PC-9 (cell line): ENCODE results near the gene NUP58. TPM values are rescaled to one million over a fixed set of nuclear protein-coding genes. Genes with fewer than 3 reads are reported as not detected.

Experiments used
- BruUV-seq: library from RNA; stranded (reverse); fragments of 400-500 nt; replicated peaks from 2 replicates; lab custom pipeline; 2021; lab: Mats Ljungman, UMichigan
- CTCF ChIA-PET: fragments of 300-600 bp; sonication (Branson Sonifier 250); formaldehyde crosslinking; loops from one replicate; lab custom pipeline; 2022; ENCODE audit warnings: antibody characterized with exemption; lab: Charles Lee
- POLR2A ChIA-PET: fragments of 300-600 bp; sonication (Branson Sonifier 250); formaldehyde crosslinking; loops from one replicate; lab custom pipeline; 2022; ENCODE audit warnings: antibody characterized with exemption; ENCODE audit not compliant: unreplicated experiment; lab: Charles Lee
- DNase-seq, 2 experiments: peaks; one replicate each; pipeline versions ENCODE4 v3.0.0 to v3.0.0-alpha.2; 2015 to 2022; ENCODE audit warnings: mixed read lengths in 1 of 2
- H2AFZ ChIP-seq: fragments of 200-600 bp; sonication (generic); 2 replicates; pipeline ENCODE4 v1.8.1; 2017; ENCODE audit warnings: antibody characterized with exemption
- H3F3A ChIP-seq: fragments of 200-600 bp; sonication (generic); 2 replicates; pipeline ENCODE4 v1.8.1; 2017; ENCODE audit warnings: antibody characterized with exemption, mild to moderate bottlenecking, low read depth; ENCODE audit not compliant: insufficient read depth
- H3K27ac ChIP-seq: fragments of 200-600 bp; sonication (generic); 2 replicates; pipeline ENCODE4 v1.6.1; 2016; ENCODE audit warnings: mixed run types
- H3K27me3 ChIP-seq: fragments of 200-600 bp; sonication (generic); 2 replicates; pipeline ENCODE4 v1.6.1; 2016; ENCODE audit warnings: low read depth, mixed run types; ENCODE audit not compliant: insufficient read depth
- H3K36me3 ChIP-seq: fragments of 200-600 bp; sonication (generic); 2 replicates; pipeline ENCODE4 v1.6.1; 2016; ENCODE audit warnings: low read depth, mixed run types
- H3K4me1 ChIP-seq: fragments of 200-600 bp; sonication (generic); replicated peaks from 2 replicates; pipeline ENCODE4 v1.6.1; 2016; ENCODE audit warnings: mixed run types; ENCODE audit not compliant: insufficient read depth
- H3K4me2 ChIP-seq: fragments of 200-600 bp; sonication (generic); 2 replicates; pipeline ENCODE4 v1.6.1; 2017; ENCODE audit warnings: mixed run types
- H3K4me3 ChIP-seq: fragments of 200-600 bp; sonication (generic); 2 replicates; pipeline ENCODE4 v1.6.1; 2016; ENCODE audit warnings: mixed run types
- H3K79me2 ChIP-seq: fragments of 200-600 bp; sonication (generic); 2 replicates; pipeline ENCODE4 v1.6.1; 2017; ENCODE audit warnings: low read depth, mixed run types
- H3K9me2 ChIP-seq: fragments of 200-600 bp; sonication (generic); 2 replicates; pipeline ENCODE4 v1.8.1; 2017; ENCODE audit warnings: mild to moderate bottlenecking; ENCODE audit not compliant: insufficient read depth
- H3K9me3 ChIP-seq: fragments of 200-600 bp; sonication (generic); 2 replicates; pipeline ENCODE4 v1.8.1; 2016; ENCODE audit warnings: low read depth; ENCODE audit not compliant: insufficient read depth
- H4K20me1 ChIP-seq: fragments of 200-600 bp; sonication (generic); 2 replicates; pipeline ENCODE4 v1.8.1; 2017; ENCODE audit not compliant: insufficient read depth
- EZH2 ChIP-seq: fragments of 200-600 bp; sonication (generic); IDR thresholded peaks from 2 replicates; pipeline ENCODE4 v1.8.0; 2017; ENCODE audit warnings: antibody characterized with exemption, low read depth
- intact Hi-C: fragments of 100-400 bp; cut with micrococcal nuclease; formaldehyde crosslinking; loops from one replicate; pipeline ENCODE4 v1.10.0; 2022; ENCODE audit not compliant: unreplicated experiment
- total RNA-seq: library from RNA; stranded (reverse); gene quantifications from 2 replicates; pipeline ENCODE4 v1.2.3, GENCODE V29; 2021
- TF ChIP-seq, protein P1 (sequence below): fragments of 200-600 bp; sonication (generic); conservative IDR thresholded peaks from 2 replicates; pipeline ENCODE4 v1.6.1; 2017; ENCODE audit warnings: mixed run types, antibody characterized with exemption, mild to moderate bottlenecking, moderate library complexity

Gene NUP58
- total RNA-seq, 1 experiment from 2014 or later, result 55.1 TPM

GRCh38 chr13:25268561-25268960 is 32.9 kb upstream of the NUP58 start:
- no peak overlapping the region for H3K27ac ChIP-seq
- intact Hi-C loops, result no loop called here
- DNase-seq, result no peak
- POLR2A ChIA-PET, result no interaction called here
- no peaks in the 10 kb centered on the region for H3K4me1 ChIP-seq
- no peaks in the 10 kb centered on the region for H3F3A ChIP-seq
- CTCF ChIA-PET, result no interaction called here
- TF ChIP-seq EZH2, result no peak
- TF ChIP-seq, protein P1, sequence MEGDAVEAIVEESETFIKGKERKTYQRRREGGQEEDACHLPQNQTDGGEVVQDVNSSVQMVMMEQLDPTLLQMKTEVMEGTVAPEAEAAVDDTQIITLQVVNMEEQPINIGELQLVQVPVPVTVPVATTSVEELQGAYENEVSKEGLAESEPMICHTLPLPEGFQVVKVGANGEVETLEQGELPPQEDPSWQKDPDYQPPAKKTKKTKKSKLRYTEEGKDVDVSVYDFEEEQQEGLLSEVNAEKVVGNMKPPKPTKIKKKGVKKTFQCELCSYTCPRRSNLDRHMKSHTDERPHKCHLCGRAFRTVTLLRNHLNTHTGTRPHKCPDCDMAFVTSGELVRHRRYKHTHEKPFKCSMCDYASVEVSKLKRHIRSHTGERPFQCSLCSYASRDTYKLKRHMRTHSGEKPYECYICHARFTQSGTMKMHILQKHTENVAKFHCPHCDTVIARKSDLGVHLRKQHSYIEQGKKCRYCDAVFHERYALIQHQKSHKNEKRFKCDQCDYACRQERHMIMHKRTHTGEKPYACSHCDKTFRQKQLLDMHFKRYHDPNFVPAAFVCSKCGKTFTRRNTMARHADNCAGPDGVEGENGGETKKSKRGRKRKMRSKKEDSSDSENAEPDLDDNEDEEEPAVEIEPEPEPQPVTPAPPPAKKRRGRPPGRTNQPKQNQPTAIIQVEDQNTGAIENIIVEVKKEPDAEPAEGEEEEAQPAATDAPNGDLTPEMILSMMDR, result no peak
- no peaks in the 10 kb centered on the region for H3K9me2 ChIP-seq
- no peak overlapping the region for H3K4me2 ChIP-seq
- no peak overlapping the region for H2AFZ ChIP-seq
- no peaks in the 10 kb centered on the region for H3K27me3 ChIP-seq
- H3K9me3 ChIP-seq, result no peaks in the 10 kb centered on the region
- no TSS peak for BruUV-seq
- H4K20me1 ChIP-seq, result no peaks in the 10 kb centered on the region
- H3K36me3 ChIP-seq, result no peaks in the 10 kb centered on the region
- no peaks in the 10 kb centered on the region for H3K79me2 ChIP-seq
- no peak overlapping the region for H3K4me3 ChIP-seq

DNA sequence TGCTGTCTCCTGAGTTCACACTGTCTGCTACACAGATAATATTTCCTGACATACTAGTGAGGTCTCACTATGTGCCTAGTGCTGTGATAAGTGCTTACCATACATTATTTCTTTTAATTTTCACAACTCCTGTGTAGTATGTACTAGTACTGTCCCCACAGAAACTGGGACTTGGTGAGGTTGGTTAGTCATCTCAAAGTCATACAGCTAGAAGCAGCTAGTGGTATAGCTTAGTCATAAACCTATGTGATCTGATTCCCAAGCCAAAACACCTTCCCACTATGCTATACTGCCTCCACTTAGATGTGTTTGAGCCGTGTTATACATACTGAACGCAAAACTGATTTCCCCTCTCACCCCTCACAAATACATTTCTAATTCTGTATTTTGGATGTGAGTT is 24.7 kb upstream of the NUP58 start:
- H3K9me3 ChIP-seq, result no peaks in the 10 kb centered on the region
- no peaks in the 10 kb centered on the region for H3K4me1 ChIP-seq
- H2AFZ ChIP-seq, result no peak overlapping the region
- no peaks in the 10 kb centered on the region for H3F3A ChIP-seq
- intact Hi-C loops, result no loop called here
- no peak for DNase-seq
- TF ChIP-seq EZH2, result no peak
- TF ChIP-seq, protein P1, result no peak
- H3K79me2 ChIP-seq, result 0 out of 2 replicates have a peak, but pooled peaks cover 3% of the 10 kb centered on the region
- no peak overlapping the region for H3K4me3 ChIP-seq
- ChIA-PET CTCF (no interaction called here), POLR2A (no interaction called here)
- no peaks in the 10 kb centered on the region for H3K27me3 ChIP-seq
- H3K36me3 ChIP-seq, result no peaks in the 10 kb centered on the region
- no peaks in the 10 kb centered on the region for H3K9me2 ChIP-seq
- no peak overlapping the region for H3K4me2 ChIP-seq
- no peak overlapping the region for H3K27ac ChIP-seq
- no TSS peak for BruUV-seq
- H4K20me1 ChIP-seq, result 0 out of 2 replicates have a peak, but pooled peaks cover 6% of the 10 kb centered on the region

- CTCF ChIA-PET, result no interaction called here
- H3K4me1 ChIP-seq, result no peaks in the 10 kb centered on the region
- no peaks in the 10 kb centered on the region for H3K27me3 ChIP-seq
- TF ChIP-seq, protein P1, result no peak
- no peak for TF ChIP-seq EZH2
- H3F3A ChIP-seq, result no peaks in the 10 kb centered on the region
- no peak overlapping the region for H2AFZ ChIP-seq
- no peak overlapping the region for H3K4me2 ChIP-seq
- POLR2A ChIA-PET, result no interaction called here
- no peaks in the 10 kb centered on the region for H3K36me3 ChIP-seq
- 0 out of 2 replicates have a peak, but pooled peaks cover 6% of the 10 kb centered on the region for H4K20me1 ChIP-seq
- no peak for DNase-seq
- H3K9me3 ChIP-seq, result no peaks in the 10 kb centered on the region
- H3K4me3 ChIP-seq, result no peak overlapping the region
- H3K79me2 ChIP-seq, result peaks cover 12% of the 10 kb centered on the region
- no TSS peak for BruUV-seq
- intact Hi-C loops, result no loop called here
- H3K27ac ChIP-seq, result no peak overlapping the region
- H3K9me2 ChIP-seq, result no peaks in the 10 kb centered on the region
Observed at GRCh38 chr13:25280396-25280795, 21.0 kb upstream of the NUP58 start.
